Testis (tissue), 2 donors: Measurements from ENCODE around the gene INO80.

ENCODE experiments used
- CTCF ChIP-seq, 3 experiments: fragments of 450-650 bp in 2 of 3; fragments of 200-600 bp in 1 of 3; sonication (generic) in 1 of 3; IDR thresholded peaks; one replicate each; pipeline ENCODE4 v1.5.1; 2016 to 2019; ENCODE audit warnings: antibody characterized with exemption in 3 of 3, mild to moderate bottlenecking in 2 of 3, moderate library complexity in 1 of 3
- POLR2A ChIP-seq: fragments of 450-650 bp; IDR thresholded peaks from one replicate; pipeline ENCODE4 v1.6.1; 2017; ENCODE audit warnings: antibody characterized with exemption, mild to moderate bottlenecking, moderate library complexity

- TF ChIP-seq CTCF (IDR thresholded peaks at IDR 0.05): no peak
- TF ChIP-seq POLR2A: no peak
Measured at GRCh38 chr15:40960925-40961324, 155.2 kb downstream of the INO80 start.
